K562 (cell line): ENCODE results near the gene IPO11. TPM values are rescaled to one million over a fixed set of nuclear protein-coding genes. Genes with fewer than 3 reads are reported as not detected.

ENCODE experiments used
- ATAC-seq: fragments of 200-7000 bp; cut with Tn5 transposase; 3 replicates; pipeline ENCODE4 v1.9.1; 2020; ENCODE audit warnings: moderate library complexity
- BruUV-seq: library from RNA; stranded (reverse); fragments of 400-500 nt; replicated peaks from 2 replicates; lab custom pipeline; 2021; lab: Mats Ljungman, UMichigan
- CTCF ChIA-PET: fragments of 300-600 bp; formaldehyde crosslinking; extraction: SDS; loops from one replicate; lab custom pipeline; 2021; ENCODE audit warnings: low intra/inter-chr PET ratio; lab: Yijun Ruan, JAX
- POLR2A ChIA-PET: fragments of 300-600, 350-650 bp; sonication (Branson Sonifier 250); formaldehyde crosslinking; extraction: SDS; loops from one replicate; lab custom pipeline; 2021; ENCODE audit warnings: antibody characterized with exemption, inconsistent platforms; lab: Yijun Ruan, JAX
- DNase-seq, 4 experiments: peaks; one replicate each; pipeline versions ENCODE4 v3.0.0 to v3.0.0-alpha.2; 2011 to 2018; ENCODE audit warnings: low spot score in 3 of 4, mixed read lengths in 3 of 4; ENCODE audit errors: extremely low read depth in 1 of 4
- FAIRE-seq: peaks from 2 replicates; lab custom pipeline; 2011; peaks lifted over from hg19 to GRCh38; lab: Jason Lieb, UNC
- H2AFZ ChIP-seq: 2 replicates; pipeline ENCODE4 v1.6.0; 2011; ENCODE audit warnings: low read depth, low read length, control low read depth, inconsistent platforms
- H3K27ac ChIP-seq: fragments of 200-600 bp; 3 replicates; pipeline ENCODE4 v1.8.0; 2011; ENCODE audit warnings: low read depth, mild to moderate bottlenecking, control low read depth, inconsistent platforms, low read length, moderate library complexity, mixed read lengths; ENCODE audit errors: extremely low read depth
- H3K27me3 ChIP-seq, 2 experiments: fragments of 300-600 bp in 1 of 2; 2 replicates in 1 of 2; 3 replicates in 1 of 2; pipeline versions ENCODE4 v1.6.0 to v1.8.0; 2011; ENCODE audit warnings: inconsistent platforms in 2 of 2, low read length in 2 of 2, mild to moderate bottlenecking in 1 of 2, mixed read lengths in 1 of 2, moderate library complexity in 1 of 2; ENCODE audit not compliant: control insufficient read depth in 2 of 2, insufficient read depth in 2 of 2
- H3K36me3 ChIP-seq: fragments of 300-600 bp; 3 replicates; pipeline ENCODE4 v1.8.0; 2011; ENCODE audit warnings: mild to moderate bottlenecking, low read length, inconsistent platforms; ENCODE audit not compliant: control insufficient read depth, insufficient read depth
- H3K4me1 ChIP-seq, 2 experiments: fragments of 200-600 bp in 1 of 2; replicated peaks in 1 of 2; 2 replicates in 1 of 2; 3 replicates in 1 of 2; pipeline versions ENCODE4 v1.5.1 to v1.8.0; 2011; ENCODE audit warnings: inconsistent platforms in 2 of 2, low read length in 2 of 2, mild to moderate bottlenecking in 1 of 2, mixed read lengths in 1 of 2, moderate library complexity in 1 of 2; ENCODE audit not compliant: control insufficient read depth in 2 of 2, insufficient read depth in 2 of 2
- H3K4me2 ChIP-seq: 2 replicates; pipeline ENCODE4 v1.6.1; 2011; ENCODE audit warnings: low read length, control low read depth, inconsistent platforms, mixed read lengths; ENCODE audit not compliant: insufficient read depth
- H3K4me3 ChIP-seq: fragments of 200-600 bp; sonication (generic), shearing (Covaris generic); 2 replicates; pipeline ENCODE4 v1.5.1; 2016; ENCODE audit warnings: control low read depth, inconsistent platforms
- H3K79me2 ChIP-seq: fragments of 200-600 bp; 3 replicates; pipeline ENCODE4 v1.8.0; 2011; ENCODE audit warnings: low read length, inconsistent platforms; ENCODE audit not compliant: control insufficient read depth, insufficient read depth
- H3K9ac ChIP-seq, 2 experiments: 2 replicates each; pipeline versions ENCODE4 v1.6.0 to v1.6.1; 2011; ENCODE audit warnings: low read depth in 2 of 2, low read length in 2 of 2, control low read depth in 1 of 2, inconsistent platforms in 1 of 2, mild to moderate bottlenecking in 1 of 2, mixed read lengths in 1 of 2; ENCODE audit not compliant: insufficient read depth in 1 of 2
- H3K9me1 ChIP-seq: one replicate; pipeline ENCODE4 v1.6.0; 2011; ENCODE audit warnings: inconsistent platforms, mild to moderate bottlenecking, low read length, moderate library complexity; ENCODE audit not compliant: control insufficient read depth, insufficient read depth
- H3K9me3 ChIP-seq: replicated peaks from 2 replicates; pipeline ENCODE4 v1.5.1; 2011; ENCODE audit warnings: low read depth, low read length, inconsistent platforms; ENCODE audit not compliant: control insufficient read depth, insufficient read depth
- H4K20me1 ChIP-seq: replicated peaks from 2 replicates; pipeline ENCODE4 v1.6.1; 2011; ENCODE audit warnings: low read length, inconsistent platforms, mixed read lengths; ENCODE audit not compliant: control insufficient read depth, insufficient read depth
- GATAD2B ChIP-seq: fragments of 450-650 bp; IDR thresholded peaks from 2 replicates; pipeline ENCODE4 v1.6.1; 2017; ENCODE audit warnings: mild to moderate bottlenecking, borderline replicate concordance
- HSF4 ChIP-seq: fragments of 250-450 bp; sonication (Bioruptor Pico); IDR thresholded peaks from 2 replicates; pipeline ENCODE4 v2.1.2; 2022; ENCODE audit warnings: mild to moderate bottlenecking, moderate library complexity, borderline replicate concordance
- MBD2 ChIP-seq: sonication (generic); IDR thresholded peaks from 2 replicates; pipeline ENCODE4 v1.6.1; 2016; ENCODE audit warnings: low read depth, borderline replicate concordance
- MCM2 ChIP-seq: fragments of 450-650 bp; IDR thresholded peaks from 2 replicates; pipeline ENCODE4 v1.6.1; 2017; ENCODE audit warnings: low read depth, mild to moderate bottlenecking
- PHTF2 ChIP-seq: fragments of 250-450 bp; sonication (Bioruptor Pico); IDR thresholded peaks from 2 replicates; pipeline ENCODE4 v1.5.0; 2021; ENCODE audit warnings: mild to moderate bottlenecking
- RBM14 ChIP-seq: fragments of 200-400 bp; formaldehyde crosslinking; IDR thresholded peaks from 2 replicates; pipeline ENCODE4 v1.6.1; 2018; ENCODE audit warnings: low read depth, mild to moderate bottlenecking, low read length, moderate library complexity, borderline replicate concordance; ENCODE audit not compliant: insufficient read depth
- RBM17 ChIP-seq: fragments of 200-400 bp; formaldehyde crosslinking; IDR thresholded peaks from 2 replicates; pipeline ENCODE4 v1.6.1; 2017; ENCODE audit warnings: low read depth, mild to moderate bottlenecking, low read length, borderline replicate concordance
- TRIM24 ChIP-seq, 2 experiments: fragments of 450-650 bp; IDR thresholded peaks; 2 replicates each; pipeline ENCODE4 v1.6.1; 2016
- XRCC4 ChIP-seq: IDR thresholded peaks from one replicate; pipeline ENCODE4 v1.6.1; 2011; ENCODE audit not compliant: insufficient read depth, insufficient read length; ENCODE audit errors: extremely low read depth
- ZFPM2 ChIP-seq: fragments of 250-450 bp; sonication (Bioruptor Pico); IDR thresholded peaks from 2 replicates; pipeline ENCODE4 v1.5.1; 2022; ENCODE audit warnings: mild to moderate bottlenecking
- ZNF408 ChIP-seq: fragments of 250-450 bp; sonication (Bioruptor Pico); IDR thresholded peaks from 2 replicates; pipeline ENCODE4 v1.4.0; 2020; ENCODE audit warnings: low read depth, mild to moderate bottlenecking, moderate library complexity
- WGBS: fragments of 100-300 bp; shearing (Covaris generic); methylation state at CpG from one replicate; pipeline ENCODE4 v1.1.6; 2016; ENCODE audit warnings: low coverage, mixed read lengths; ENCODE audit not compliant: insufficient coverage; ENCODE audit errors: missing lambda C conversion rate; 5-methylcytosine and 5-hydroxymethylcytosine counted together
- in situ Hi-C: fragments of 300-500 bp; cut with MboI; formaldehyde crosslinking; loops from 4 replicates; pipeline ENCODE4 v1.15.0; 2018; ENCODE audit warnings: inconsistent platforms, mixed read lengths
- intact Hi-C: fragments of 100-400 bp; cut with micrococcal nuclease; formaldehyde crosslinking; loops from 2 replicates; pipeline ENCODE4 v1.14.2; 2022
- polyA plus RNA-seq, 8 experiments: library from polyadenylated mRNA; depleted of rRNA in 4 of 8; stranded (reverse) in 5 of 8; unstranded in 3 of 8; fragments of >200 nt; fragmentation: Nextera tagmentation in 2 of 8; fragmentation: Illumina TruSeq in 1 of 8; extraction: Ambion mirVana in 2 of 8; extraction: Trizol in 1 of 8; gene quantifications; 2 replicates each; pipeline versions ENCODE4 v1.2.1 to v1.2.3, GENCODE V29; 2011 to 2014; ENCODE audit warnings: inconsistent platforms in 1 of 8, missing spikeins in 1 of 8
- total RNA-seq, 7 experiments: library from RNA; depleted of rRNA in 6 of 7; stranded (reverse); fragments of >200 nt in 6 of 7; fragmentation: Illumina TruSeq in 2 of 7; extraction: Trizol in 2 of 7; gene quantifications; 2 replicates each; pipeline versions ENCODE4 v1.2.1 to v1.2.3, GENCODE V29; 2011 to 2021; ENCODE audit warnings: low replicate concordance in 1 of 7
- TF ChIP-seq, protein P1 (sequence below): fragments of 250-450 bp; sonication (Bioruptor Pico); IDR thresholded peaks from 2 replicates; pipeline ENCODE4 v1.8.0; 2022; ENCODE audit warnings: inconsistent platforms, mild to moderate bottlenecking, moderate library complexity, borderline replicate concordance
- TF ChIP-seq, protein P2 (sequence below): sonication (generic); formaldehyde crosslinking; IDR thresholded peaks from 2 replicates; pipeline ENCODE4 v1.8.0; 2022; ENCODE audit warnings: mild to moderate bottlenecking, missing genetic modification reagents
- TF ChIP-seq, protein P3 (sequence below): fragments of 450-650 bp; IDR thresholded peaks from 2 replicates; pipeline ENCODE4 v1.7.1; 2018; ENCODE audit warnings: mild to moderate bottlenecking, low read depth; ENCODE audit not compliant: partially characterized antibody

The IPO11 gene
- total and polyA plus RNA-seq, 9 of the 15 experiments (the other 6 are each of a cell fraction or from before 2014, with no cell fraction given) = 38.7 to 96.0 (median 70.9) TPM

DNA sequence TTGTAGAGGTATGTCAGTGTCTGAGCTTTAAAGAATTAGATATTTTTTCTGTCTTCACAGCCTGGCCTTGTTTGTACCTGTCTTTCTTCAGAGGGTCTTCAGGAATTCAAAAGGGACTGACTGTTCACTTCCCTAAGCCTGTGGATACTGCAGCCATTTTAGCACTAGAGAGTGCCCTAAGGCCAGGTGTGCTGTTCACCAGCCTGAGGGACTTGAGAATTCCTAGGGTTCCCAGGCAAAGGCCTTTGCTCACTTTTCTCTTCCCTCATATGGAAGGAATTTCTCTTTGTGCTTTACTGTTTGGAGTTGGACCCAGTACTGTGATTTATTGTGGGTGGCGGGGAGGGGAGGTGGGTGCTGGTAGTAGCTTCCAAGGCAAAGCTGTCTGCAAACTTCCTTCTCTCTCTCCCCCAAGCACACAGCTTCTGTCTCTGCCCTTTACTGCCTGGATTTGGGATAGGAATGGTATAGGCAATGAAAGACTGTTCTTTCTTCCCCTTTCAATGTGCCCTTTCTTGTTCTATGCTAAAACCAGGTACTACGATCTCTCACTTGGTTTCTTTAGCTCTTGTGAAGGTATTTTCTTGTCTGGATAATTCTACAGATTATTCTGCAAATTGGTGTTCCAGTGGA is 156.4 kb downstream of the IPO11 start:
- H3K9me1 ChIP-seq = no peaks in the 10 kb centered on the region
- H3K9me3 ChIP-seq = peaks cover 3% of the 10 kb centered on the region
- in situ Hi-C loops = no loop called here
- FAIRE-seq = no peak
- H3K79me2 ChIP-seq = 0 out of 3 replicates have a peak, but pooled peaks cover 4% of the 10 kb centered on the region
- no peak for DNase-seq
- no peaks in the 10 kb centered on the region for H3K4me1 ChIP-seq
- no peaks in the 10 kb centered on the region for H3K27me3 ChIP-seq
- CTCF ChIA-PET = no interaction called here
- ATAC-seq = no peak
- no peak overlapping the region for H3K4me2 ChIP-seq
- H3K27ac ChIP-seq = no peak overlapping the region
- 94% methylated on average over 2 of the region's 2 CpGs for WGBS
- intact Hi-C loops = no loop called here
- no peak overlapping the region for H2AFZ ChIP-seq
- no TSS peak for BruUV-seq
- POLR2A ChIA-PET = interaction anchor here (1.3 kb wide), 2 partner anchors 14 to 21 kb away, joined by 4 read pairs; no protein-coding TSS in a partner anchor
- H4K20me1 ChIP-seq = no peaks in the 10 kb centered on the region
- no peak overlapping the region for H3K9ac ChIP-seq
- H3K36me3 ChIP-seq = peaks cover 39% of the 10 kb centered on the region
- H3K4me3 ChIP-seq = no peak overlapping the region
- TF ChIP-seq XRCC4 = no peak
- no peak for TF ChIP-seq PHTF2 (CRISPR knock-in tag)
- no peak for TF ChIP-seq HSF4 (CRISPR knock-in tag)
- TF ChIP-seq MCM2 = no peak
- TF ChIP-seq ZNF408 (CRISPR knock-in tag) = no peak
- TF ChIP-seq, protein P1, sequence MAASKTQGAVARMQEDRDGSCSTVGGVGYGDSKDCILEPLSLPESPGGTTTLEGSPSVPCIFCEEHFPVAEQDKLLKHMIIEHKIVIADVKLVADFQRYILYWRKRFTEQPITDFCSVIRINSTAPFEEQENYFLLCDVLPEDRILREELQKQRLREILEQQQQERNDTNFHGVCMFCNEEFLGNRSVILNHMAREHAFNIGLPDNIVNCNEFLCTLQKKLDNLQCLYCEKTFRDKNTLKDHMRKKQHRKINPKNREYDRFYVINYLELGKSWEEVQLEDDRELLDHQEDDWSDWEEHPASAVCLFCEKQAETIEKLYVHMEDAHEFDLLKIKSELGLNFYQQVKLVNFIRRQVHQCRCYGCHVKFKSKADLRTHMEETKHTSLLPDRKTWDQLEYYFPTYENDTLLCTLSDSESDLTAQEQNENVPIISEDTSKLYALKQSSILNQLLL = no peak
- no peak for TF ChIP-seq MBD2
- no peak for TF ChIP-seq TRIM24 (IDR thresholded peaks at IDR 0.05)
- TF ChIP-seq, protein P2, sequence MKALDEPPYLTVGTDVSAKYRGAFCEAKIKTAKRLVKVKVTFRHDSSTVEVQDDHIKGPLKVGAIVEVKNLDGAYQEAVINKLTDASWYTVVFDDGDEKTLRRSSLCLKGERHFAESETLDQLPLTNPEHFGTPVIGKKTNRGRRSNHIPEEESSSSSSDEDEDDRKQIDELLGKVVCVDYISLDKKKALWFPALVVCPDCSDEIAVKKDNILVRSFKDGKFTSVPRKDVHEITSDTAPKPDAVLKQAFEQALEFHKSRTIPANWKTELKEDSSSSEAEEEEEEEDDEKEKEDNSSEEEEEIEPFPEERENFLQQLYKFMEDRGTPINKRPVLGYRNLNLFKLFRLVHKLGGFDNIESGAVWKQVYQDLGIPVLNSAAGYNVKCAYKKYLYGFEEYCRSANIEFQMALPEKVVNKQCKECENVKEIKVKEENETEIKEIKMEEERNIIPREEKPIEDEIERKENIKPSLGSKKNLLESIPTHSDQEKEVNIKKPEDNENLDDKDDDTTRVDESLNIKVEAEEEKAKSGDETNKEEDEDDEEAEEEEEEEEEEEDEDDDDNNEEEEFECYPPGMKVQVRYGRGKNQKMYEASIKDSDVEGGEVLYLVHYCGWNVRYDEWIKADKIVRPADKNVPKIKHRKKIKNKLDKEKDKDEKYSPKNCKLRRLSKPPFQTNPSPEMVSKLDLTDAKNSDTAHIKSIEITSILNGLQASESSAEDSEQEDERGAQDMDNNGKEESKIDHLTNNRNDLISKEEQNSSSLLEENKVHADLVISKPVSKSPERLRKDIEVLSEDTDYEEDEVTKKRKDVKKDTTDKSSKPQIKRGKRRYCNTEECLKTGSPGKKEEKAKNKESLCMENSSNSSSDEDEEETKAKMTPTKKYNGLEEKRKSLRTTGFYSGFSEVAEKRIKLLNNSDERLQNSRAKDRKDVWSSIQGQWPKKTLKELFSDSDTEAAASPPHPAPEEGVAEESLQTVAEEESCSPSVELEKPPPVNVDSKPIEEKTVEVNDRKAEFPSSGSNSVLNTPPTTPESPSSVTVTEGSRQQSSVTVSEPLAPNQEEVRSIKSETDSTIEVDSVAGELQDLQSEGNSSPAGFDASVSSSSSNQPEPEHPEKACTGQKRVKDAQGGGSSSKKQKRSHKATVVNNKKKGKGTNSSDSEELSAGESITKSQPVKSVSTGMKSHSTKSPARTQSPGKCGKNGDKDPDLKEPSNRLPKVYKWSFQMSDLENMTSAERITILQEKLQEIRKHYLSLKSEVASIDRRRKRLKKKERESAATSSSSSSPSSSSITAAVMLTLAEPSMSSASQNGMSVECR (CRISPR knock-in tag) = no peak
- no peak for TF ChIP-seq RBM17
- TF ChIP-seq GATAD2B = no peak
- TF ChIP-seq ZFPM2 (CRISPR knock-in tag) = no peak
- TF ChIP-seq RBM14 = no peak
- TF ChIP-seq, protein P3, sequence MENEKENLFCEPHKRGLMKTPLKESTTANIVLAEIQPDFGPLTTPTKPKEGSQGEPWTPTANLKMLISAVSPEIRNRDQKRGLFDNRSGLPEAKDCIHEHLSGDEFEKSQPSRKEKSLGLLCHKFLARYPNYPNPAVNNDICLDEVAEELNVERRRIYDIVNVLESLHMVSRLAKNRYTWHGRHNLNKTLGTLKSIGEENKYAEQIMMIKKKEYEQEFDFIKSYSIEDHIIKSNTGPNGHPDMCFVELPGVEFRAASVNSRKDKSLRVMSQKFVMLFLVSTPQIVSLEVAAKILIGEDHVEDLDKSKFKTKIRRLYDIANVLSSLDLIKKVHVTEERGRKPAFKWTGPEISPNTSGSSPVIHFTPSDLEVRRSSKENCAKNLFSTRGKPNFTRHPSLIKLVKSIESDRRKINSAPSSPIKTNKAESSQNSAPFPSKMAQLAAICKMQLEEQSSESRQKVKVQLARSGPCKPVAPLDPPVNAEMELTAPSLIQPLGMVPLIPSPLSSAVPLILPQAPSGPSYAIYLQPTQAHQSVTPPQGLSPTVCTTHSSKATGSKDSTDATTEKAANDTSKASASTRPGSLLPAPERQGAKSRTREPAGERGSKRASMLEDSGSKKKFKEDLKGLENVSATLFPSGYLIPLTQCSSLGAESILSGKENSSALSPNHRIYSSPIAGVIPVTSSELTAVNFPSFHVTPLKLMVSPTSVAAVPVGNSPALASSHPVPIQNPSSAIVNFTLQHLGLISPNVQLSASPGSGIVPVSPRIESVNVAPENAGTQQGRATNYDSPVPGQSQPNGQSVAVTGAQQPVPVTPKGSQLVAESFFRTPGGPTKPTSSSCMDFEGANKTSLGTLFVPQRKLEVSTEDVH = no peak
